HepG2 (cell line): ENCODE data around the gene MXD1. TPM values are rescaled to one million over a fixed set of nuclear protein-coding genes. Genes with fewer than 3 reads are reported as not detected.

Source experiments
- IKZF5 ChIP-seq: IDR thresholded peaks from 2 replicates; pipeline ENCODE4 v1.6.1; 2018; ENCODE audit warnings: missing genetic modification reagents, mild to moderate bottlenecking, missing compliant biosample characterization
- IRF1 ChIP-seq: sonication (generic); formaldehyde crosslinking; IDR thresholded peaks from 2 replicates; pipeline ENCODE4 v1.4.0; 2020; ENCODE audit warnings: low read depth, mild to moderate bottlenecking, missing genetic modification reagents
- KDM2A ChIP-seq: sonication (generic); formaldehyde crosslinking; IDR thresholded peaks from 2 replicates; pipeline ENCODE4 v1.4.0; 2020; ENCODE audit warnings: low read depth, missing genetic modification reagents, borderline replicate concordance
- KLF13 ChIP-seq: sonication (generic); formaldehyde crosslinking; IDR thresholded peaks from 2 replicates; pipeline ENCODE4 v1.4.0; 2020; ENCODE audit warnings: mild to moderate bottlenecking, missing genetic modification reagents
- MED8 ChIP-seq: sonication (generic); formaldehyde crosslinking; IDR thresholded peaks from 2 replicates; pipeline ENCODE4 v1.8.1; 2023; ENCODE audit warnings: mild to moderate bottlenecking, missing genetic modification reagents; ENCODE audit not compliant: insufficient replicate concordance
- PHF8 ChIP-seq: sonication (generic); formaldehyde crosslinking; IDR thresholded peaks from 2 replicates; pipeline ENCODE4 v1.5.0; 2020; ENCODE audit warnings: missing genetic modification reagents
- RFX5 ChIP-seq: IDR thresholded peaks from 2 replicates; pipeline ENCODE4 v1.6.1; 2011; ENCODE audit warnings: low read depth, low read length, improper control_type of control experiment
- SALL1 ChIP-seq: sonication (generic); formaldehyde crosslinking; IDR thresholded peaks from 2 replicates; pipeline ENCODE4 v1.8.0; 2022; ENCODE audit warnings: mild to moderate bottlenecking, missing genetic modification reagents
- TBX2 ChIP-seq: sonication (generic); formaldehyde crosslinking; IDR thresholded peaks from 2 replicates; pipeline ENCODE4 v1.5.0; 2020; ENCODE audit warnings: missing genetic modification reagents, mild to moderate bottlenecking, borderline replicate concordance
- ZBTB3 ChIP-seq: sonication (generic); formaldehyde crosslinking; IDR thresholded peaks from 2 replicates; pipeline ENCODE4 v1.4.0; 2020; ENCODE audit warnings: low read depth, mild to moderate bottlenecking, moderate library complexity, missing genetic modification reagents, borderline replicate concordance
- ZBTB46 ChIP-seq: sonication (generic); formaldehyde crosslinking; IDR thresholded peaks from 2 replicates; pipeline ENCODE4 v1.4.0; 2020; ENCODE audit warnings: mild to moderate bottlenecking, missing genetic modification reagents, borderline replicate concordance
- ZBTB8A ChIP-seq: sonication (generic); formaldehyde crosslinking; IDR thresholded peaks from 2 replicates; pipeline ENCODE4 v1.4.0; 2020; ENCODE audit warnings: mild to moderate bottlenecking, low read depth, missing genetic modification reagents, borderline replicate concordance
- ZNF354B ChIP-seq: sonication (generic); formaldehyde crosslinking; IDR thresholded peaks from 2 replicates; pipeline ENCODE4 v1.8.0; 2022; ENCODE audit warnings: mild to moderate bottlenecking, missing genetic modification reagents
- polyA plus RNA-seq, 8 experiments: library from polyadenylated mRNA; depleted of rRNA in 3 of 8; stranded (reverse) in 7 of 8; unstranded in 1 of 8; fragments of >200 nt; fragmentation: Illumina TruSeq in 4 of 8; extraction: Trizol in 4 of 8; gene quantifications; 2 replicates each; pipeline versions ENCODE4 v1.2.1 to v1.2.3, GENCODE V29; 2011 to 2016; ENCODE audit warnings: low read depth in 4 of 8, missing spikeins in 1 of 8, mixed read lengths in 1 of 8; ENCODE audit not compliant: insufficient read depth in 1 of 8
- total RNA-seq, 5 experiments: library from RNA; depleted of rRNA; stranded (reverse); fragments of >200 nt; fragmentation: Illumina TruSeq; extraction: Trizol; gene quantifications; 2 replicates each; pipeline ENCODE4 v1.2.3, GENCODE V29; 2016; ENCODE audit warnings: low read depth in 1 of 5
- TF ChIP-seq, protein P1 (sequence below): sonication (generic); formaldehyde crosslinking; IDR thresholded peaks from 2 replicates; pipeline ENCODE4 v1.4.0; 2020; ENCODE audit warnings: mild to moderate bottlenecking, missing genetic modification reagents
- TF ChIP-seq, protein P2 (sequence below): IDR thresholded peaks from 2 replicates; pipeline ENCODE4 v1.6.1; 2016; ENCODE audit warnings: missing biosample characterization, missing genetic modification reagents, low read depth
- TF ChIP-seq, protein P3 (sequence below), 2 experiments: sonication (generic) in 1 of 2; formaldehyde crosslinking in 1 of 2; IDR thresholded peaks; 2 replicates each; pipeline versions ENCODE4 v1.5.1 to v1.6.1; 2011 to 2020; ENCODE audit warnings: borderline replicate concordance in 1 of 2, low read depth in 1 of 2, low read length in 1 of 2, mild to moderate bottlenecking in 1 of 2, missing genetic modification reagents in 1 of 2, moderate library complexity in 1 of 2
- TF ChIP-seq, protein P4 (sequence below): sonication (generic); formaldehyde crosslinking; IDR thresholded peaks from 2 replicates; pipeline ENCODE4 v1.8.1; 2023; ENCODE audit warnings: mild to moderate bottlenecking, moderate library complexity, missing genetic modification reagents

MXD1 gene
- total and polyA plus RNA-seq, 2 of the 13 experiments (the other 11 are each of a cell fraction or from before 2014, with no cell fraction given) = 6.4 to 14.9 TPM

DNA sequence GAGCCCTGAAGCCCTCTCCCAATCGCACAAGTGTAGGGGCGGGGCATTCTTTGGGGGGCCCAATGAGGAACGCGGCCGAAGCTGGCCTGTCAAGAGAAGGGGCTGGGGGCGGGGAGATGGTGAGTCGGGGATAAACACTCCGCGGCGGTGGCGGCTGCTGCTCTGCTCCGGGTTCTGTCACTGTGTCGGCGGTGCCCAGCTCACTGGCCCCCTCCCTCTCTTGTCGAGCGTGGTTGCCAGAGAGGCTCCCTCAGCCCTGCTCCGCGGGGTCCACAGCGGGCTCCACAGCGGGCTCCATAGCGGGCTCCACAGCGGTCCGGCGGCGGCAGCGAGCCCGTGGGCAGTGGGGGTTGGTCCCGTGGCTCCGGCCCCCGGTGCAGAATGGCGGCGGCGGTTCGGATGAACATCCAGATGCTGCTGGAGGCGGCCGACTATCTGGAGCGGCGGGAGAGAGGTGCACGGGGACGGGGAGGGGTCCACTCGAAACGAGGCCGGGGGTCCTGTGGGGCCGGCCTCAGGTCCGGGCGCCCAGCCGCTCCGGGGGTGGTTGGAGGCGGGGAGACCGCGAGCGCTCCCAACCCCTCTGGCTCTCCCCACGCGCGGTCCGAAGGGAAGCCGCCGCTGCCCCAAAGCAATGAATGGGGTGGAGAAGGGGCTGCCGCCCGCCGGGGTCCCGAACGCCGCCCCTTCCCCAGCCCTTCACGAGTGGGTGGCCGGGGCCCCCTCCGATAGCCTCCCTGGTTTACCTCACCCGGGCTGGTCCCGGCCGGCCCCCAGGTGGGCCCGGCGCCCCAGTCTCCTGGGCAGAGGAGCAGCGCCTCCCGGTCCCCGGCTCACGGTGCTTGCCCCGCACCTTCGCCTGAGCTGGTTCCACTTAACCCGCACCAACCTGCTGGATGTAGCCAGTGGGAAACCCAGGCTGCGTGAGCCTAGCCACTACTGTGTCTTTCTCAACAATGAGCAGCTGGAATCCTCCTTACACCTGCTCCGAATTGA lies at the start of gene MXD1 (continued):
- TF ChIP-seq ZBTB46 = no peak
- TF ChIP-seq ZBTB3 = no peak; the same call in 1 of the 2 replicates
- peak; percentile 0; the same call in 1 of the 2 replicates for TF ChIP-seq KDM2A (CRISPR knock-in tag)
- TF ChIP-seq IRF1 = no peak
- no peak for TF ChIP-seq ZBTB8A (CRISPR knock-in tag)
- TF ChIP-seq RFX5 = no peak
- TF ChIP-seq PHF8 (CRISPR knock-in tag) = no peak; the same call in none of the 2 replicates
- TF ChIP-seq MED8 (CRISPR knock-in tag) = no peak
- no peak for TF ChIP-seq ZNF354B
- TF ChIP-seq SALL1 (CRISPR knock-in tag) = no peak; the same call in 1 of the 2 replicates
- TF ChIP-seq KLF13 (CRISPR knock-in tag) = no peak
- TF ChIP-seq, protein P1, sequence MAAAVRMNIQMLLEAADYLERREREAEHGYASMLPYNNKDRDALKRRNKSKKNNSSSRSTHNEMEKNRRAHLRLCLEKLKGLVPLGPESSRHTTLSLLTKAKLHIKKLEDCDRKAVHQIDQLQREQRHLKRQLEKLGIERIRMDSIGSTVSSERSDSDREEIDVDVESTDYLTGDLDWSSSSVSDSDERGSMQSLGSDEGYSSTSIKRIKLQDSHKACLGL (CRISPR knock-in tag) = peak; percentile 86
- TF ChIP-seq TBX2 = peak; percentile 4; the same call in 1 of the 2 replicates
- TF ChIP-seq, protein P2, sequence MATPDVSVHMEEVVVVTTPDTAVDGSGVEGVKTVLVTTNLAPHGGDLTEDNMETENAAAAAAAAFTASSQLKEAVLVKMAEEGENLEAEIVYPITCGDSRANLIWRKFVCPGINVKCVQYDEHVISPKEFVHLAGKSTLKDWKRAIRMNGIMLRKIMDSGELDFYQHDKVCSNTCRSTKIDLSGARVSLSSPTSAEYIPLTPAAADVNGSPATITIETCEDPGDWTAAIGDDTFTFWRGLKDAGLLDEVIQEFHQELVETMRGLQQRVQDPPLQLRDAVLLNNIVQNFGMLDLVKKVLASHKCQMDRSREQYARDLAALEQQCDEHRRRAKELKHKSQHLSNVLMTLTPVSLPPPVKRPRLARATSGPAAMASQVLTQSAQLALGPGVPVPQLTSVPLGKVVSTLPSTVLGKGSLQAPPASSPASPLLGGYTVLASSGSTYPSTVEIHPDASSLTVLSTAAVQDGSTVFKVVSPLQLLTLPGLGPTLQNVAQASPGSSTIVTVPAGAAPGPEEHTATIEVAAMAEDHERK (CRISPR knock-in tag) = no peak
- no peak for TF ChIP-seq IKZF5
- TF ChIP-seq, protein P3, sequence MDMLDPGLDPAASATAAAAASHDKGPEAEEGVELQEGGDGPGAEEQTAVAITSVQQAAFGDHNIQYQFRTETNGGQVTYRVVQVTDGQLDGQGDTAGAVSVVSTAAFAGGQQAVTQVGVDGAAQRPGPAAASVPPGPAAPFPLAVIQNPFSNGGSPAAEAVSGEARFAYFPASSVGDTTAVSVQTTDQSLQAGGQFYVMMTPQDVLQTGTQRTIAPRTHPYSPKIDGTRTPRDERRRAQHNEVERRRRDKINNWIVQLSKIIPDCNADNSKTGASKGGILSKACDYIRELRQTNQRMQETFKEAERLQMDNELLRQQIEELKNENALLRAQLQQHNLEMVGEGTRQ (IDR thresholded peaks at IDR 0.05; ENCODE audit: low read depth, low read length) = no peak
- TF ChIP-seq, protein P3 (CRISPR knock-in tag; IDR thresholded peaks at IDR 0.05; ENCODE audit: borderline replicate concordance) = no peak
- TF ChIP-seq, protein P4, sequence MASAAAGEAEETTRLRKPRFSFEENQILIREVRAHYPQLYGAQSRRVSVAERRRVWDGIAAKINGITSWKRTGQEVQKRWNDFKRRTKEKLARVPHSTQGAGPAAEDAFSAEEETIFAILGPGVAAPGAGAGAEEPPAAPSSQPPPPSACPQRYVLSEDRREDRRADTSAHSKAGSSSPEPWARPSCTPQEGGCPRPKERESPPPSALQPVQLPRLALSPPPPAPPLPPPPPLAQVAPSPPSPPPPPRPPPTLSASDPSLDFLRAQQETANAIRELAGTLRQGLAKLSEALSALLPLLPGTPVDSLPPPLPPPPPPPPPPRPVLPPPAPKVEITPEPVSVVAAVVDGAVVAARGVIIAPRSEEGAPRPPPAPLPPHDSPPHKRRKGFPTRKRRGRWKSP (CRISPR knock-in tag) = 0 out of 2 replicates have a peak, but pooled peaks have one; percentile 53
